CD14-positive monocyte (primary cell): ENCODE results near the gene PDCD11. TPM values are rescaled to one million over a fixed set of nuclear protein-coding genes. Genes with fewer than 3 reads are reported as not detected.
A peak's percentile ranks its signal among the peaks of the same experiment; 100 is the strongest.

ENCODE experiments used
- DNase-seq, 3 donors: peaks; one replicate each; pipeline ENCODE4 v3.0.0-alpha.2; 2011 to 2022
- H2AFZ ChIP-seq: 2 replicates; pipeline ENCODE4 v1.6.0; 2012; ENCODE audit warnings: mild to moderate bottlenecking, low read depth, low read length, inconsistent platforms; ENCODE audit not compliant: insufficient read depth, poor library complexity, severe bottlenecking
- H3K27ac ChIP-seq, 2 donors: 1 replicate in 1 of 2; 2 replicates in 1 of 2; pipeline ENCODE4 v1.5.1; 2012 to 2013; ENCODE audit warnings: low read length in 2 of 2, control low read depth in 1 of 2, inconsistent platforms in 1 of 2, low read depth in 1 of 2, mild to moderate bottlenecking in 1 of 2
- H3K27me3 ChIP-seq, 2 donors: one replicate each; pipeline versions ENCODE4 v1.6.0 to v1.6.1; 2011 to 2013; ENCODE audit warnings: low read length in 2 of 2; ENCODE audit not compliant: control insufficient read depth in 2 of 2, insufficient read depth in 2 of 2
- H3K36me3 ChIP-seq, 2 donors: replicated peaks in 1 of 2; 1 replicate in 1 of 2; 2 replicates in 1 of 2; pipeline versions ENCODE4 v1.5.1 to v1.6.1; 2012 to 2013; ENCODE audit warnings: low read length in 2 of 2, control low read depth in 1 of 2, inconsistent platforms in 1 of 2, mild to moderate bottlenecking in 1 of 2; ENCODE audit not compliant: insufficient read depth in 2 of 2, control insufficient read depth in 1 of 2
- H3K4me1 ChIP-seq, 2 donors: 1 replicate in 1 of 2; 2 replicates in 1 of 2; pipeline versions ENCODE4 v1.5.1 to v1.6.1; 2012 to 2013; ENCODE audit warnings: low read length in 2 of 2, control low read depth in 1 of 2, inconsistent platforms in 1 of 2, mild to moderate bottlenecking in 1 of 2, moderate library complexity in 1 of 2; ENCODE audit not compliant: insufficient read depth in 2 of 2, control insufficient read depth in 1 of 2
- H3K4me2 ChIP-seq: replicated peaks from 2 replicates; pipeline ENCODE3; 2012; ENCODE audit warnings: low read length, moderate library complexity, mild to moderate bottlenecking; ENCODE audit not compliant: poor library complexity, severe bottlenecking; ENCODE audit errors: extremely low read depth
- H3K4me3 ChIP-seq, 3 experiments: fragments of 200-600 bp in 1 of 3; sonication (generic) in 1 of 3; replicated peaks in 1 of 3; 1 replicate in 2 of 3; 2 replicates in 1 of 3; pipeline ENCODE4 v1.5.1; 2011 to 2013; ENCODE audit warnings: low read length in 3 of 3, mild to moderate bottlenecking in 3 of 3, control low read depth in 2 of 3, low read depth in 2 of 3, inconsistent platforms in 1 of 3, moderate library complexity in 1 of 3
- H3K79me2 ChIP-seq: 2 replicates; pipeline ENCODE4 v1.6.0; 2012; ENCODE audit warnings: mild to moderate bottlenecking, control low read depth, inconsistent platforms, low read length, moderate library complexity; ENCODE audit not compliant: insufficient read depth
- H3K9ac ChIP-seq: 2 replicates; pipeline ENCODE4 v1.6.0; 2017; ENCODE audit warnings: low read length, mild to moderate bottlenecking; ENCODE audit not compliant: insufficient read depth, poor library complexity, severe bottlenecking
- H3K9me3 ChIP-seq, 2 donors: replicated peaks in 1 of 2; 1 replicate in 1 of 2; 2 replicates in 1 of 2; pipeline versions ENCODE4 v1.5.1 to v1.6.1; 2012 to 2013; ENCODE audit warnings: low read length in 2 of 2, control low read depth in 1 of 2; ENCODE audit not compliant: control insufficient read depth in 1 of 2, insufficient read depth in 1 of 2
- H4K20me1 ChIP-seq: 2 replicates; pipeline ENCODE4 v1.6.0; 2012; ENCODE audit warnings: mild to moderate bottlenecking, low read length, control low read depth, moderate library complexity; ENCODE audit not compliant: insufficient read depth
- H3K27ac Mint-ChIP-seq, 7 donors: one replicate each; pipeline ENCODE4 v1.8.0; 2020; ENCODE audit warnings: mild to moderate bottlenecking in 7 of 7, mixed read lengths in 7 of 7, moderate library complexity in 6 of 7, inconsistent platforms in 2 of 7
- H3K27me3 Mint-ChIP-seq, 3 donors: one replicate each; pipeline ENCODE4 v1.8.0; 2021 to 2022; ENCODE audit warnings: low read depth in 3 of 3, mild to moderate bottlenecking in 3 of 3, mixed read lengths in 3 of 3, moderate library complexity in 3 of 3, inconsistent platforms in 1 of 3
- H3K36me3 Mint-ChIP-seq, 2 donors: one replicate each; pipeline ENCODE4 v1.8.0; 2020; ENCODE audit warnings: mixed read lengths in 2 of 2, inconsistent platforms in 1 of 2, mild to moderate bottlenecking in 1 of 2
- H3K4me1 Mint-ChIP-seq: one replicate; pipeline ENCODE4 v1.8.0; 2020; ENCODE audit warnings: mild to moderate bottlenecking, mixed read lengths
- H3K4me3 Mint-ChIP-seq, 2 donors: one replicate each; pipeline ENCODE4 v1.8.0; 2020; ENCODE audit warnings: mild to moderate bottlenecking in 2 of 2, mixed read lengths in 2 of 2, moderate library complexity in 1 of 2
- H3K9me3 Mint-ChIP-seq, 7 donors: one replicate each; pipeline ENCODE4 v1.8.0; 2020 to 2022; ENCODE audit warnings: mixed read lengths in 7 of 7, mild to moderate bottlenecking in 6 of 7, moderate library complexity in 6 of 7, inconsistent platforms in 2 of 7
- WGBS: methylation state at CpG from one replicate; pipeline ENCODE4 v1.1.5; 2013; ENCODE audit warnings: missing lambda C conversion rate; ENCODE audit not compliant: insufficient coverage; 5-methylcytosine and 5-hydroxymethylcytosine counted together
- intact Hi-C, 2 donors: fragments of 100-400 bp; cut with micrococcal nuclease; formaldehyde crosslinking; loops; one replicate each; pipeline versions ENCODE4 v1.15.0 to v1.15.1; 2023
- polyA plus RNA-seq, 3 donors: library from polyadenylated mRNA; depleted of rRNA in 1 of 3; unstranded in 2 of 3; stranded (reverse) in 1 of 3; fragments of 300-500 nt in 2 of 3; fragments of >200 nt in 1 of 3; fragmentation: Illumina TruSeq in 2 of 3; gene quantifications; 1 replicate in 2 of 3; 2 replicates in 1 of 3; pipeline ENCODE4 v1.2.3, GENCODE V29; 2012 to 2021
- TF ChIP-seq, protein P1 (sequence below): fragments of 200-600 bp; IDR thresholded peaks from one replicate; pipeline ENCODE4 v1.8.0; 2022; ENCODE audit warnings: antibody characterized with exemption, mild to moderate bottlenecking

The PDCD11 gene
- polyA plus RNA-seq, 3 donors = 2.9 to 9.7 (median 3.3) TPM

DNA sequence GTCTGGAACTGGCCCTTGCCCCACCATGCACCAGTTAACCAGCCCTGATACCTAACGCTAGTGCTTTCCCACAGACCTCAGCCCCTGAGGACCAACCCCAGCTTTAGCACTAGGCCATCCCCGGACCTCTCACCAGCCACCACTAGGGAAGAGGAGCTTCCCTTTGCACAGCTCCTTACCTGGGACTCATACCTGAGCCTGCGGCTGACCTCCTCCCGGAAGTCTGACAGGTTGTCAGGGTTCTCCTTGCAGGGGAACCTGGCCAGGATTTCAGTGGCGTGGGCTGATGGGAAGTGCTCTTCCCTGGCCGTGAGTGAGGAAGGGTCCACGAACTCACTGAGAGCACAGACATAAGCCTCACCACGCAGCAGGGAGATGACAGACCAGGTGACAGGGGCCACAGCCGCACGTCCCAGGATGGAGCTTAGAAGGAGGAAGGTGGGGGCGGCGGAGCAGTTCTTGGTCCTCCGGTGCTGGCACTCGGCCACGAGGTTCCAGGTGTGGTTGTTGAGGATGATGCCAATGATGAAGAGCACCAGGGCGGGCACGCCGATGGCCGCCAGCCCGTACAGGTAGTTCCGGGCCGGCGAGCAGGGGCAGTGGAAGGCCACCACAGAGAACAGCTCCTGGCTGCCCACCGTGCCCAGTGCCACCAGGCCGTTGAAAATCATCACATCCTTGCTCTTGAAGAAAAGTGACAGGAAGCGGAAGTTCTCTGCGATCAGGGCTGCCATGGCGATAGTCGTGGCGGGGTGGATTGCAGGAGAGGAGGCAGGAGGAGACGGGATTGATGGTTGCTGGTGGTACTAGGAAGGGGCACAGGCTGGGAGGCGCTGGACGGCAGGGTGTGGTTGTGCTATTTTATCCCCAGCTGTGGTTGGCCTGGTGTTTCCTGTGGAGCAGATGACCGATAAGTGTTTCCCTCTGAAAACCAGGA lies 53.0 kb downstream of the PDCD11 start:
- Histone ChIP-seq H3K9ac (peak overlapping the region; percentile 31), H3K36me3 (peaks cover 55 to 64% of the 10 kb centered on the region in 2 donors), H2AFZ (no peak overlapping the region), H3K9me3 (no peaks in the 10 kb centered on the region), H3K4me3 (peak overlapping the region in 2 of 3 experiments; percentile 94 to 96), H3K27me3 (no peaks in the 10 kb centered on the region), H3K79me2 (peaks cover 60% of the 10 kb centered on the region), H3K4me1 (peaks cover 43 to 67% of the 10 kb centered on the region in 2 donors), H3K27ac (peak overlapping the region in 1 of 2 donors; percentile 77), H3K4me2 (peak overlapping the region; percentile 93), H4K20me1 (peaks cover 64% of the 10 kb centered on the region)
- peak overlapping the region in 5 of 7 donors; percentile 19 to 82 (median 69) for H3K27ac Mint-ChIP-seq
- peaks cover 71% of the 10 kb centered on the region for H3K4me1 Mint-ChIP-seq
- peaks cover 57 to 65% of the 10 kb centered on the region in 2 donors for H3K36me3 Mint-ChIP-seq
- no peak for DNase-seq
- intact Hi-C loops = loop anchor here in 1 of 2 donors (5.0 kb wide), 1 partner anchor 38 kb away; no protein-coding TSS in a partner anchor
- TF ChIP-seq, protein P1, sequence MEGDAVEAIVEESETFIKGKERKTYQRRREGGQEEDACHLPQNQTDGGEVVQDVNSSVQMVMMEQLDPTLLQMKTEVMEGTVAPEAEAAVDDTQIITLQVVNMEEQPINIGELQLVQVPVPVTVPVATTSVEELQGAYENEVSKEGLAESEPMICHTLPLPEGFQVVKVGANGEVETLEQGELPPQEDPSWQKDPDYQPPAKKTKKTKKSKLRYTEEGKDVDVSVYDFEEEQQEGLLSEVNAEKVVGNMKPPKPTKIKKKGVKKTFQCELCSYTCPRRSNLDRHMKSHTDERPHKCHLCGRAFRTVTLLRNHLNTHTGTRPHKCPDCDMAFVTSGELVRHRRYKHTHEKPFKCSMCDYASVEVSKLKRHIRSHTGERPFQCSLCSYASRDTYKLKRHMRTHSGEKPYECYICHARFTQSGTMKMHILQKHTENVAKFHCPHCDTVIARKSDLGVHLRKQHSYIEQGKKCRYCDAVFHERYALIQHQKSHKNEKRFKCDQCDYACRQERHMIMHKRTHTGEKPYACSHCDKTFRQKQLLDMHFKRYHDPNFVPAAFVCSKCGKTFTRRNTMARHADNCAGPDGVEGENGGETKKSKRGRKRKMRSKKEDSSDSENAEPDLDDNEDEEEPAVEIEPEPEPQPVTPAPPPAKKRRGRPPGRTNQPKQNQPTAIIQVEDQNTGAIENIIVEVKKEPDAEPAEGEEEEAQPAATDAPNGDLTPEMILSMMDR = no peak
- H3K4me3 Mint-ChIP-seq = peak overlapping the region; percentile 56 to 98
- H3K27me3 Mint-ChIP-seq = peaks cover 1 to 7% (median 4%) of the 10 kb centered on the region in 3 donors
- WGBS = 79% methylated on average over 33 of the region's 34 CpGs
- no peaks in the 10 kb centered on the region for H3K9me3 Mint-ChIP-seq

DNA sequence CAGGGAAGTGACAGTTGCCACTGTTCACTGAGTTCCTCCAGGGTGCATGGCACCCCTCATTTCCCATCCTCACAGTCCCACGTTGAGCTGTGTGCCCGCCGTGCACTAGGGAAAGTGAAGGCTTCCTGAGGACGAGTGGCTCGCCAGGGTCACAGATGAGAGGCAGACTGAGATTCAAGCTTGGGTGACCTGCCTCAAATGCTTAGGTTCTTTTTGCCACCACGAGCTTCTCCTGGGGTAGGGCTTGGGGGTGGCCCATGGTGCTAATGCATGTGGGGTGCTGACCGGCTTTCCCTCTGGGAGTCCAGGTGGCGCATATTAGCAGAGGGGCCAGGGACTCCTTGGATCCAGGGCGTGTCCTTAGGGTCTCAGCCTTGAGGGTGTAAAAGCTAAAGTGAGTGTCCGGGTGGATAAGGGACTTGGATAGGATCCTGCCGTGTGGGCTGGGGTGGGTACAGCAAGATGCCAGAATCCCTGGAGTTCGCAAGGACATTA lies 53.8 kb downstream of the PDCD11 start:
- H3K4me1 Mint-ChIP-seq = peaks cover 67% of the 10 kb centered on the region
- Histone ChIP-seq H3K9me3 (no peaks in the 10 kb centered on the region), H3K4me1 (peaks cover 43 to 67% of the 10 kb centered on the region in 2 donors), H3K27me3 (no peaks in the 10 kb centered on the region), H3K79me2 (peaks cover 60% of the 10 kb centered on the region), H3K4me2 (peak overlapping the region; percentile 93), H4K20me1 (peaks cover 56% of the 10 kb centered on the region), H3K36me3 (peaks cover 48 to 56% of the 10 kb centered on the region in 2 donors), H3K27ac (peak overlapping the region in 1 of 2 donors; percentile 77), H3K4me3 (peak overlapping the region; percentile 73 to 96 (median 94)), H2AFZ (no peak overlapping the region), H3K9ac (peak overlapping the region; percentile 72)
- H3K4me3 Mint-ChIP-seq = peak overlapping the region; percentile 93 to 98
- intact Hi-C loops = loop anchor here in 1 of 2 donors (5.0 kb wide), 1 partner anchor 37 kb away; no protein-coding TSS in a partner anchor
- H3K27ac Mint-ChIP-seq = peak overlapping the region in 3 of 7 donors; percentile 76 to 87 (median 83)
- H3K27me3 Mint-ChIP-seq = peaks cover 1 to 7% (median 6%) of the 10 kb centered on the region in 3 donors
- no peaks in the 10 kb centered on the region for H3K9me3 Mint-ChIP-seq
- DNase-seq = no peak
- H3K36me3 Mint-ChIP-seq = peaks cover 49 to 57% of the 10 kb centered on the region in 2 donors
- TF ChIP-seq, protein P1 = no peak
- 86% methylated on average over 12 of the region's 12 CpGs for WGBS
